ENCODE data around the gene CTXN1.
A peak's percentile ranks its signal among the peaks of the same experiment; 100 is the strongest.

Gene CTXN1

DNA sequence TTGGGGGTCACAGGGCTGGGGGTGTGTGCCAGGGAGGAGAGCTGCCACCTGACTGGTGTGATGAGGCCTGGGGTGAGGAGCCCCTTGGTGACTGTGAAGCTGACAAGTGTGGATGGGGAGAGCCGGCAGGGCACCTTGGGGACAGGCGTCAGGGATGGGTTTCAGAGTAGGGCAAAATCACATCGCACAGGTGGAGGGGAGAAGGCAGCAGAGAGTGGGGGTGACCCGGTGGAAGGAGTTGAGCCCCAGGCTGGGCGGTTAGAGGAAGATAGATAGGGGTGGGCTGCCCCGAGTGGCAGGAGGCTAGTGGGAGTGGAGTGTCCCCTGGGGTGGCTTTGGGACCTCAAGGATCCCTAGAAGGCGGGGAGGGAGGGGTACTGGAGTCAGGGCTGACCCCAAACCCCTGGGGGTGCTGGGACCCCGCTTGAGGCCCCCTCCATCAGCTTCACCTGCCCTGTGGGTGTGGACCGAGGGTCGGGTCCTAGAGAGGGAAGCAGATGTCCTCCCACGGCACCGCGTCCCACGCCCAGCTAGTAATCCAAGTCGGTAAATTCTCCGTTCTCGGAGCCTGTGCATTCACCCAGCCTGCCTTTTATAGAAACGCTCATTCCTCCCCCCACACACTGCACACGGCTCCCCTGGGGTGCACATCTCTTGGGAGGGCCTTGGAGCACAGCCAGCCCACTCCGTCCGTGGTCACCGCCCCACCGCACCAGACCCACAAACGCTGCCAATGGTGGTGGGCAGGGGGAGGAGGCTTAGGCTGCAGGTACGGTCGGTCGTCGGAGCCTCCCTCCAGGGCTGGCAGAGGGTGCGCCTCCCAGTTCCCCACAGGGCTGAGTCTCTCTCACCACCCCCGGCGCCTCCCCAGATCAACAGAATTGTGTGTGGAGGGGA, 2.4 kb downstream of the CTXN1 start:
- no peak for TF ChIP-seq ZFX (IDR thresholded peaks at IDR 0.05; ENCODE audit: borderline replicate concordance)
- TF ChIP-seq, protein P1, sequence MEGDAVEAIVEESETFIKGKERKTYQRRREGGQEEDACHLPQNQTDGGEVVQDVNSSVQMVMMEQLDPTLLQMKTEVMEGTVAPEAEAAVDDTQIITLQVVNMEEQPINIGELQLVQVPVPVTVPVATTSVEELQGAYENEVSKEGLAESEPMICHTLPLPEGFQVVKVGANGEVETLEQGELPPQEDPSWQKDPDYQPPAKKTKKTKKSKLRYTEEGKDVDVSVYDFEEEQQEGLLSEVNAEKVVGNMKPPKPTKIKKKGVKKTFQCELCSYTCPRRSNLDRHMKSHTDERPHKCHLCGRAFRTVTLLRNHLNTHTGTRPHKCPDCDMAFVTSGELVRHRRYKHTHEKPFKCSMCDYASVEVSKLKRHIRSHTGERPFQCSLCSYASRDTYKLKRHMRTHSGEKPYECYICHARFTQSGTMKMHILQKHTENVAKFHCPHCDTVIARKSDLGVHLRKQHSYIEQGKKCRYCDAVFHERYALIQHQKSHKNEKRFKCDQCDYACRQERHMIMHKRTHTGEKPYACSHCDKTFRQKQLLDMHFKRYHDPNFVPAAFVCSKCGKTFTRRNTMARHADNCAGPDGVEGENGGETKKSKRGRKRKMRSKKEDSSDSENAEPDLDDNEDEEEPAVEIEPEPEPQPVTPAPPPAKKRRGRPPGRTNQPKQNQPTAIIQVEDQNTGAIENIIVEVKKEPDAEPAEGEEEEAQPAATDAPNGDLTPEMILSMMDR (IDR thresholded peaks at IDR 0.05), result no peak
- H3K27ac ChIP-seq, result peak overlapping the region; percentile 97

DNA sequence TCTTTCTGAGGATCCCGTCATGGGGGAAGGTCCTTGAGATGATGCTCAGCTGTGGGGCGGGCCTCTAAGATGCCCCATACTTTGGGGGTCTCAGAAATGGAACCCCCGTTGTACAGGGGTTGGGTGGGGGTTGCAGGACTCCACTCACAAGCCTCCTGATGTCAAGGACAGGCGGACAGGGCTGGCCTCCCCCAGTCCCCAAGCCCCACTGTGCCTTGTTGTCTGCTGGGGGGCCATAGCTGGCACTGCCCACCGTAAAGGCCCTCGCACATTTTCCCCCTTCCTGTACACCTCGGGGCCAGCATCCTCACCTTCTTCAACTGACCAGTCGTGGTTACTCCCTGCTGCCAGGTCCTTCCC, 3.1 kb downstream of the CTXN1 start:
- peak overlapping the region; percentile 97 for H3K27ac ChIP-seq
- TF ChIP-seq, protein P1 (IDR thresholded peaks at IDR 0.05), result no peak
- TF ChIP-seq ZFX (IDR thresholded peaks at IDR 0.05; ENCODE audit: borderline replicate concordance), result no peak

DNA sequence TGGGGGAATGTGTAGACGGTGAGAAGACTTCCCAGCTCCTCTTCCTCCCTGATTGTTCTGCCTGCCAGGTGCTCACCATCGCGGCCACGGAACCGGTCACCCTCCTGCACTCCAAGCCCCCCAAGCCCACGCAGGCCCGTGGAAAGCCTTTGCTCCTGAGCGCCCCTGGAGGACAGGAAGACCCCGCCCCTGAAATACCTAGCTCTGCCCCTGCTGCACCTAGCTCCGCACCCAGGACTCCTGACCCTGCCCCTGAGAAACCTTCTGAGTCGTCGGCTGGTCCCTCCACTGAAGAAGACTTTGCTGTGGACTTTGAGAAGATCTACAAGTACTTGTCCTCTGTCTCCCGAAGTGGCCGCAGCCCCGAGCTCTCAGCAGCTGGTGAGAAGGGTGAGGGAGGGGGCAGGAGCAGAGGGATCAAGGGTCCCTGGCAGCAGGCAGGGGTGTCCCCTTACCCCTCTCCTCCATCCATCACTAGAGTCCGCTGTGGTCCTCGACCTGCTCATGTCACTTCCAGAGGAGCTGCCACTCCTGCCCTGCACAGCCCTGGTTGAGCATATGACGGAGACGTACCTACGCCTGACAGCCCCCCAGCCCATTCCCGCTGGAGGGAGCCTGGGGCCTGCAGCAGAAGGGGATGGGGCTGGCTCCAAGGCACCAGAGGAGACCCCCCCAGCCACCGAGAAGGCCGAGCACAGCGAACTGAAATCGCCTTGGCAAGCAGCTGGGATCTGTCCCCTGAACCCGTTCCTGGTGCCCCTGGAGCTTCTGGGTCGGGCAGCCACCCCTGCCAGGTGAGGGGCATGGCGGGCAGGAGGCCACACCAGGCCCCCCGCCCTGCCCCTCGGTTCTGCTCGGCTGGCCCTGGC, 3.7 kb downstream of the CTXN1 start:
- no peak for TF ChIP-seq ZFX (IDR thresholded peaks at IDR 0.05; ENCODE audit: borderline replicate concordance)
- TF ChIP-seq, protein P1 (IDR thresholded peaks at IDR 0.05), result 0 out of 2 replicates have a peak, but pooled peaks have one; percentile 9
- peak overlapping the region; percentile 97 for H3K27ac ChIP-seq

DNA sequence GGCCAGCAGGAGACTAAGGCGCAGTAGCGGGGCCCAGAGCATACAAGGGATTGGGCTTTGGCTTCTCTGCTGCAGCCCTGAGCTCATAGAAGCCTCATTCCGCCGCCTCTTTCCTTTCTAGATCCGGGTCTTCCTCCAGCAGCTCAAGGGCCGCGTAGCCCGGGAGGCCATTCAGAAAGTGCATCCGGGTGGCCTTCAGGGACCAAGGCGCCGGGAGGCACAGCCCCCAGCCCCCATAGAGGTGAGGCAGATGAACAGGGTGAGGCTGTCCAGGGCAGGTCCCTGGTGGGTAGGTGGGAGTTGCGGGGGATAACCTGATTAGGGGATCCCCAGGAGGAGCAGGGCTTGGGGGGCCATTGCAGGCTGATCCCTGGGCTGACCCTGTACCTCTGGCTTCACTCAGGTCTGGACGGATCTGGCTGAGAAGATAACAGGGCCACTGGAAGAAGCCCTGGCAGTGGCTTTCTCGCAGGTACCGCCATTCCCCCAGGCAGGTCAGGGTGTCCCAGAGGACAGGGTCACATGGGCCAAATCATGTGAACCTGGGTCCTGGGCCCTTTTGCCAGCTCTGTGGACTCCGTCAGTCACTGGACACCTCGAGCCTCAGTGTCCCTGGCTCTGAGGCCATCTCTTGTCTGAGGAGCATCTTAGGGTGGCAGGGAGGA, 4.5 kb downstream of the CTXN1 start:
- no peak for TF ChIP-seq ZFX (IDR thresholded peaks at IDR 0.05; ENCODE audit: borderline replicate concordance)
- TF ChIP-seq, protein P1 (IDR thresholded peaks at IDR 0.05), result no peak
- H3K27ac ChIP-seq, result peak overlapping the region; percentile 97

DNA sequence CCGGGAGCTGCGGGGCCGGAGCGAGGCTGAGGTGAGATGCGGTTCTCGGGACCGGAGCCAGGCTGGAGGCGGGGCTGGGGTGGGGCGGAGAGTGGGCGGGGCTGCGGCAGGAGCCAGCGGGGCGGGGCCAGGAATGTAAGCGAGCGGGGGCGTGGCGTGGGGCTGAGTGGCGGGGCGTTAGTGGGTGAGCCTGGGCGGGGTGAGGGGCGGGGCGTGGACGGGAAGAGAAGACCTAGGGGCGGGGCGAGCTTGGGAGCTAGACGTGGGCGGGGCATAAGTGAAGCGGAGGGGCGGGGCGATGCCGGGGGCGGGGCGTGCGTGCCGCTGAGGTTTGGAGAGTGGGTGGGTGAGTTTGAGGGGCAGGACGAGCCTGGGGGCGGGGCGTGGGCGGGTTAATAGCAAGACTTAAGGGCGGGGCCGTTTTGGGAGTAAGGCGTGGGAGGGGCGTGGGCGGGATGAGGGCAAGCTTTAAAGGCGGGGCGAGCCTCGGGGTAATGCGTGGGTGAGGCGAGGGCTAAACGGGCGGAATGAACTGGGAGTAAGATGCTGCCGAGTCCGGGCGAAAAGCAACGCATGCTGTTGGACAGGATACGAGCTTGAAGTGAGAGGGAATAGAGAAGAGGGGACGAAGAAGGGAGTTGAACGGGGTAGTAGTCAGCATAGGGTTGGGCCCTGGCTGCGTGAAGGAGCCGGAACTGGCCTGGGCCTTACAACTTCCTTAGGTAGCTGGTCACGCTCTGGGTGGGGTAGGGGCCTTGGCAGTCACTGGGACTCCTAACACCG, 5.2 kb downstream of the CTXN1 start:
- peak overlapping the region; percentile 97 for H3K27ac ChIP-seq
- TF ChIP-seq ZFX (IDR thresholded peaks at IDR 0.05; ENCODE audit: borderline replicate concordance), result no peak
- TF ChIP-seq, protein P1 (IDR thresholded peaks at IDR 0.05), result no peak

DNA sequence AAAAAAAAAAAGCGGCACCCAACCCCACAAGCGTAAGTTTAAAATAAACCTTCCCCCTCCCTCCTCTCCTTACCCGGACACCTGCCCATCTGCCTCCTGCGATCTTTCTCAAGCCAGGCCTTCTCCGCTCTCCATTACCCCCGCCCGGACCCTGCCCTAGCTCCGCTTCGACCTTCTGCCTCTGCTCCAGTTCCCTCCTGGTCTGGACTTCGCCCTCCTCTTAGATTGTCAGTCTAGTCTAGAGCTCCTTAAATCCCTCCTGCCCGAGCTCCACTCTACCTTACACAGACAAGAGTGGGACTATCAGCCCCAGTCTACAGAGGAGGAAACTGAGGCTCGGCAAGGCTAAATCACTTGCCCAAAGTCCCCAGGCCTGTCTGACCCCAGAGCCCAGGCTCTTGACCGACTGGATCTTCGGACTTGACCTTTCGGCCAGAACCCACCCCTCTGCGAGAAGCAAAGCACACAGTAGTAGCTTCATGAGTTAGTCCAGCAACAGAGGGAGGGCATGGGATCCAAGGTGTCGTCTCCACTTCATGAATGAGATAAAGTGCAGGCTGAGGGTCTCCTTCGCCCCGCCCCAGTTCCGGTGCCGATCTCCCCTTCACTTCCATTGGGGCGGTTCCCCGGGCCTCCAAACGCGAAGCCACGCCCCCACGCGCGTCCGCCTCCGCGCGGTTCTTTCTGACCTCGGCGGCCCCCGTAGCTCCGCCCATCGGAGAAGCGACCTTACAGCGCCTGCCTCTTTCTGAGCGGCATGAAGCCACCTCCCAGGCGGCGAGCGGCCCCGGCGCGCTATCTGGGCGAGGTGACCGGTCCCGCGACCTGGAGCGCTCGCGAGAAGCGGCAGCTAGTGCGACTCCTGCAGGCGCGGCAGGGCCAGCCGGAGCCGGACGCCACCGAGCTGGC, 6.1 kb downstream of the CTXN1 start, which contains the start of gene SNAPC2:
TSS of gene SNAPC2 (plus strand) at position 729 of the 909 bp plus-strand sequence. CDS start at position 758, 29 bp downstream.
- no peak for TF ChIP-seq ZFX (IDR thresholded peaks at IDR 0.05; ENCODE audit: borderline replicate concordance)
- TF ChIP-seq, protein P1 (IDR thresholded peaks at IDR 0.05), result no peak
- peak within 1 kb of the TSS; percentile 97 for H3K27ac ChIP-seq
